SK-N-SH (cell line): ENCODE results near the gene AVPR1A. TPM values are rescaled to one million over a fixed set of nuclear protein-coding genes. Genes with fewer than 3 reads are reported as not detected.

ENCODE experiments used
- CTCF ChIA-PET: fragments of 300-600, 350-600 bp; formaldehyde crosslinking; extraction: SDS; loops from one replicate; lab custom pipeline; 2021; lab: Yijun Ruan, JAX
- POLR2A ChIA-PET: fragments of 350-600 bp; sonication (Branson Sonifier 250); formaldehyde crosslinking; extraction: SDS; loops from one replicate; lab custom pipeline; 2020; ENCODE audit warnings: antibody characterized with exemption, inconsistent platforms; lab: Yijun Ruan, JAX
- DNase-seq: peaks from one replicate; pipeline ENCODE4 v3.0.0; 2012
- H2AFZ ChIP-seq: fragments of 200-600 bp; sonication (generic); 2 replicates; pipeline ENCODE4 v1.8.1; 2016; ENCODE audit warnings: antibody characterized with exemption, mild to moderate bottlenecking, low read depth
- H3F3A ChIP-seq: fragments of 200-600 bp; sonication (generic); replicated peaks from 2 replicates; pipeline ENCODE3; 2016; ENCODE audit warnings: antibody characterized with exemption, mild to moderate bottlenecking; ENCODE audit not compliant: insufficient read depth
- H3K27ac ChIP-seq, 2 experiments: fragments of 200-500 bp in 1 of 2; fragments of 200-600 bp in 1 of 2; sonication (Bioruptor generic) in 1 of 2; sonication (generic), shearing (Covaris generic) in 1 of 2; 2 replicates each; pipeline versions ENCODE4 v1.5.1 to v1.6.1; 2014 to 2016; ENCODE audit warnings: low read depth in 2 of 2, inconsistent platforms in 1 of 2, low read length in 1 of 2, mild to moderate bottlenecking in 1 of 2, mixed read lengths in 1 of 2
- H3K27me3 ChIP-seq: fragments of 200-600 bp; sonication (generic), shearing (Covaris generic); 2 replicates; pipeline ENCODE4 v1.6.1; 2016; ENCODE audit warnings: mixed run types; ENCODE audit not compliant: insufficient read depth
- H3K36me3 ChIP-seq, 2 experiments: fragments of 200-500 bp in 1 of 2; fragments of 200-600 bp in 1 of 2; sonication (Bioruptor generic) in 1 of 2; sonication (generic) in 1 of 2; replicated peaks in 1 of 2; 2 replicates each; pipeline versions ENCODE3 to v1.5.1; 2014 to 2016; ENCODE audit warnings: low read length in 1 of 2, mild to moderate bottlenecking in 1 of 2; ENCODE audit not compliant: insufficient read depth in 2 of 2, control insufficient read depth in 1 of 2
- H3K4me1 ChIP-seq, 2 experiments: fragments of 200-500 bp in 1 of 2; fragments of 200-600 bp in 1 of 2; sonication (Bioruptor generic) in 1 of 2; sonication (generic), shearing (Covaris generic) in 1 of 2; 2 replicates each; pipeline versions ENCODE4 v1.5.1 to v1.6.1; 2014 to 2016; ENCODE audit warnings: low read depth in 1 of 2, low read length in 1 of 2, mixed run types in 1 of 2; ENCODE audit not compliant: insufficient read depth in 2 of 2, control insufficient read depth in 1 of 2
- H3K4me2 ChIP-seq: fragments of 200-600 bp; sonication (generic), shearing (Covaris generic); 2 replicates; pipeline ENCODE4 v1.6.1; 2017; ENCODE audit warnings: mixed run types
- H3K4me3 ChIP-seq, 2 experiments: fragments of 200-500 bp in 1 of 2; fragments of 200-600 bp in 1 of 2; sonication (Bioruptor generic) in 1 of 2; sonication (generic), shearing (Covaris generic) in 1 of 2; 2 replicates each; pipeline versions ENCODE4 v1.5.1 to v1.8.1; 2014 to 2016; ENCODE audit warnings: low read depth in 2 of 2, inconsistent platforms in 1 of 2, low read length in 1 of 2, mild to moderate bottlenecking in 1 of 2, mixed read lengths in 1 of 2, moderate library complexity in 1 of 2
- H3K79me2 ChIP-seq: fragments of 200-600 bp; sonication (generic); 2 replicates; pipeline ENCODE4 v1.8.1; 2017; ENCODE audit warnings: mild to moderate bottlenecking; ENCODE audit not compliant: insufficient read depth
- H3K9ac ChIP-seq: fragments of 200-600 bp; sonication (generic); 2 replicates; pipeline ENCODE4 v1.6.1; 2017; ENCODE audit warnings: mixed run types
- H3K9me2 ChIP-seq: fragments of 200-600 bp; sonication (generic); 2 replicates; pipeline ENCODE4 v1.6.1; 2017; ENCODE audit warnings: mixed run types
- H3K9me3 ChIP-seq: fragments of 200-600 bp; sonication (generic); 2 replicates; pipeline ENCODE4 v1.6.1; 2017; ENCODE audit warnings: mixed run types, mild to moderate bottlenecking, moderate library complexity
- H4K20me1 ChIP-seq: fragments of 200-600 bp; sonication (generic); 2 replicates; pipeline ENCODE4 v1.6.1; 2017; ENCODE audit warnings: mild to moderate bottlenecking, mixed run types; ENCODE audit not compliant: insufficient read depth
- CTCF ChIP-seq: fragments of 200-600 bp; sonication (generic); IDR thresholded peaks from 2 replicates; pipeline ENCODE4 v1.6.1; 2017; ENCODE audit warnings: antibody characterized with exemption, mild to moderate bottlenecking, moderate library complexity
- ELF1 ChIP-seq: IDR thresholded peaks from 2 replicates; pipeline ENCODE4 v1.4.0; 2012
- EP300 ChIP-seq, 2 experiments: IDR thresholded peaks; 2 replicates each; pipeline versions ENCODE4 v1.4.0 to v1.6.1; 2012; ENCODE audit warnings: borderline replicate concordance in 1 of 2, low read depth in 1 of 2, low read length in 1 of 2
- FOSL2 ChIP-seq: IDR thresholded peaks from 2 replicates; pipeline ENCODE4 v1.4.0; 2012; ENCODE audit warnings: low read depth, mild to moderate bottlenecking, moderate library complexity, borderline replicate concordance
- FOXJ3 ChIP-seq: sonication (generic); formaldehyde crosslinking; IDR thresholded peaks from 2 replicates; pipeline ENCODE4 v1.5.1; 2020; ENCODE audit warnings: mild to moderate bottlenecking, missing genetic modification reagents
- FOXM1 ChIP-seq: IDR thresholded peaks from 2 replicates; pipeline ENCODE4 v1.4.0; 2012; ENCODE audit warnings: low read depth, mild to moderate bottlenecking
- GABPA ChIP-seq: IDR thresholded peaks from 2 replicates; pipeline ENCODE4 v1.4.0; 2012; ENCODE audit warnings: low read depth, mild to moderate bottlenecking
- GATA2 ChIP-seq: sonication (generic); formaldehyde crosslinking; IDR thresholded peaks from 2 replicates; pipeline ENCODE4 v1.5.0; 2020; ENCODE audit warnings: mild to moderate bottlenecking, missing genetic modification reagents
- IRF3 ChIP-seq: fragments of 150-350 bp; IDR thresholded peaks from 2 replicates; pipeline ENCODE4 v1.6.1; 2016; ENCODE audit warnings: mild to moderate bottlenecking, low read depth, low read length
- MAX ChIP-seq: IDR thresholded peaks from 2 replicates; pipeline ENCODE4 v1.4.0; 2012; ENCODE audit warnings: low read depth
- MXI1 ChIP-seq: IDR thresholded peaks from 2 replicates; pipeline ENCODE4 v1.6.1; 2012; ENCODE audit warnings: mild to moderate bottlenecking, low read depth, low read length, improper control_type of control experiment
- NRF1 ChIP-seq: IDR thresholded peaks from 2 replicates; pipeline ENCODE4 v1.6.1; 2012; ENCODE audit warnings: low read depth, mild to moderate bottlenecking, low read length
- PBX3 ChIP-seq: IDR thresholded peaks from 2 replicates; pipeline ENCODE4; 2012
- POLR2AphosphoS5 ChIP-seq: IDR thresholded peaks from 2 replicates; pipeline ENCODE4 v1.6.1; 2012; ENCODE audit warnings: low read depth, low read length
- RCOR1 ChIP-seq: fragments of 150-350 bp; IDR thresholded peaks from 2 replicates; pipeline ENCODE4 v1.6.1; 2017; ENCODE audit warnings: antibody characterized with exemption, low read length
- RXRA ChIP-seq: IDR thresholded peaks from 2 replicates; pipeline ENCODE4 v1.4.0; 2012; ENCODE audit warnings: low read depth, mild to moderate bottlenecking, borderline replicate concordance
- SIN3A ChIP-seq: IDR thresholded peaks from 2 replicates; pipeline ENCODE4 v1.6.1; 2012; ENCODE audit warnings: low read depth, mild to moderate bottlenecking, low read length, moderate library complexity, borderline replicate concordance
- TAF1 ChIP-seq: IDR thresholded peaks from 2 replicates; pipeline ENCODE4 v1.6.1; 2012; ENCODE audit warnings: low read depth, mild to moderate bottlenecking, low read length, moderate library complexity, borderline replicate concordance
- USF2 ChIP-seq: fragments of 150-350 bp; IDR thresholded peaks from 2 replicates; pipeline ENCODE4 v1.6.1; 2017; ENCODE audit warnings: antibody characterized with exemption, low read length, low read depth, borderline replicate concordance
- ZBTB33 ChIP-seq: IDR thresholded peaks from 2 replicates; pipeline ENCODE4 v1.4.0; 2012; ENCODE audit warnings: low read depth, borderline replicate concordance
- WGBS: methylation state at CpG from one replicate; pipeline ENCODE4 v1.1.6; 2017; ENCODE audit warnings: low lambda C conversion rate; 5-methylcytosine and 5-hydroxymethylcytosine counted together
- polyA plus RNA-seq, 3 experiments: library from polyadenylated mRNA; depleted of rRNA; stranded (reverse); fragments of >200 nt; gene quantifications; 2 replicates each; pipeline ENCODE4 v1.2.3, GENCODE V29; 2012

Gene AVPR1A
- polyA plus RNA-seq, 1 of the 3 experiments (the other 2 are of a cell fraction), result not detected

- no peaks in the 10 kb centered on the region for H3K79me2 ChIP-seq
- H3K4me3 ChIP-seq, result no peak overlapping the region
- H2AFZ ChIP-seq, result no peak overlapping the region
- no peaks in the 10 kb centered on the region for H3K9me2 ChIP-seq
- no peaks in the 10 kb centered on the region for H3K9me3 ChIP-seq
- WGBS, result 5% methylated on average over 1 of the region's 1 CpG
- DNase-seq, result no peak
- H4K20me1 ChIP-seq, result no peaks in the 10 kb centered on the region
- no peak overlapping the region for H3K27ac ChIP-seq
- H3K27me3 ChIP-seq, result no peaks in the 10 kb centered on the region; the same call in 1 of the 2 replicates
- H3K36me3 ChIP-seq, result no peaks in the 10 kb centered on the region
- no peaks in the 10 kb centered on the region for H3K4me1 ChIP-seq
- POLR2A ChIA-PET, result no interaction called here
- H3K9ac ChIP-seq, result no peak overlapping the region
- no peak for TF ChIP-seq ELF1
- TF ChIP-seq POLR2AphosphoS5, result no peak
- no peak for TF ChIP-seq ZBTB33
- TF ChIP-seq MAX, result no peak
- no peak for TF ChIP-seq MXI1
- TF ChIP-seq GABPA, result no peak
- no peak for TF ChIP-seq PBX3
- no peak for TF ChIP-seq NRF1
- TF ChIP-seq FOSL2, result no peak
- TF ChIP-seq FOXJ3, result no peak
- no peak for TF ChIP-seq CTCF
- H3K4me2 ChIP-seq, result no peak overlapping the region
- no peaks in the 10 kb centered on the region for H3F3A ChIP-seq
- CTCF ChIA-PET, result no interaction called here
Measured at GRCh38 chr12:63132201-63132600, 18.8 kb downstream of the AVPR1A start.

- POLR2A ChIA-PET, result no interaction called here
- TF ChIP-seq FOXJ3 (no peak), IRF3 (no peak), GABPA (no peak), MXI1 (no peak), RXRA (no peak), RCOR1 (no peak), FOXM1 (no peak), SIN3A (no peak), GATA2 (CRISPR knock-in tag) (no peak), FOSL2 (no peak), USF2 (no peak), EP300 (IDR thresholded peaks at IDR 0.05; ENCODE audit: borderline replicate concordance in 1 of 2, low read depth in 1 of 2, low read length in 1 of 2) (no peak), POLR2AphosphoS5 (no peak), ELF1 (no peak), TAF1 (no peak), PBX3 (no peak)
Measured at GRCh38 chr12:63129927-63130326, 21.1 kb downstream of the AVPR1A start.

More at GRCh38 chr12:63129927-63130326, 21.1 kb downstream of the AVPR1A start:
- DNase-seq, result no peak
- Histone ChIP-seq H3K9me2 (no peaks in the 10 kb centered on the region), H4K20me1 (no peaks in the 10 kb centered on the region), H2AFZ (no peak overlapping the region), H3F3A (no peaks in the 10 kb centered on the region), H3K27me3 (no peaks in the 10 kb centered on the region; the same call in 1 of the 2 replicates), H3K27ac (no peak overlapping the region), H3K9ac (no peak overlapping the region), H3K4me2 (no peak overlapping the region), H3K36me3 (no peaks in the 10 kb centered on the region), H3K79me2 (no peaks in the 10 kb centered on the region), H3K4me1 (no peaks in the 10 kb centered on the region), H3K4me3 (no peak overlapping the region), H3K9me3 (no peaks in the 10 kb centered on the region)
- WGBS, result 8% methylated on average over 2 of the region's 2 CpGs
- CTCF ChIA-PET, result no interaction called here
